MCF 10A (cell line): Measurements from ENCODE around the gene PAPSS2. TPM values are rescaled to one million over a fixed set of nuclear protein-coding genes. Genes with fewer than 3 reads are reported as not detected.

Experiments used
- BruUV-seq: library from RNA; stranded (reverse); fragments of 400-500 nt; replicated peaks from 2 replicates; lab custom pipeline; 2021; lab: Mats Ljungman, UMichigan
- CTCF ChIA-PET: fragments of 300-600 bp; sonication (Branson Sonifier 250); formaldehyde crosslinking; extraction: SDS; loops from one replicate; lab custom pipeline; 2021; ENCODE audit warnings: antibody characterized with exemption, inconsistent platforms; lab: Yijun Ruan, JAX
- POLR2A ChIA-PET: fragments of 300-600, 350-650 bp; sonication (Branson Sonifier 250); formaldehyde crosslinking; extraction: SDS; loops from one replicate; lab custom pipeline; 2020; ENCODE audit warnings: antibody characterized with exemption, inconsistent platforms; lab: Yijun Ruan, JAX
- DNase-seq: peaks from one replicate; pipeline ENCODE4 v3.0.0-alpha.2; 2018; ENCODE audit not compliant: unreplicated experiment
- H3K27ac Mint-ChIP-seq: one replicate; pipeline ENCODE4 v1.8.0; 2022; ENCODE audit warnings: mild to moderate bottlenecking, low read depth, mixed read lengths; ENCODE audit not compliant: unreplicated experiment
- H3K27me3 Mint-ChIP-seq: one replicate; pipeline ENCODE4 v1.8.0; 2022; ENCODE audit warnings: mixed read lengths; ENCODE audit not compliant: insufficient read depth, unreplicated experiment
- H3K36me3 Mint-ChIP-seq: one replicate; pipeline ENCODE4 v1.8.0; 2022; ENCODE audit warnings: mild to moderate bottlenecking, moderate library complexity, mixed read lengths; ENCODE audit not compliant: insufficient read depth, unreplicated experiment
- H3K4me1 Mint-ChIP-seq: one replicate; pipeline ENCODE4 v1.8.0; 2022; ENCODE audit warnings: mixed read lengths; ENCODE audit not compliant: insufficient read depth, unreplicated experiment
- H3K4me3 Mint-ChIP-seq: one replicate; pipeline ENCODE4 v1.8.0; 2022; ENCODE audit warnings: mild to moderate bottlenecking, moderate library complexity, mixed read lengths; ENCODE audit not compliant: unreplicated experiment
- H3K9me3 Mint-ChIP-seq: one replicate; pipeline ENCODE4 v1.8.0; 2022; ENCODE audit warnings: mixed read lengths; ENCODE audit not compliant: unreplicated experiment
- intact Hi-C: fragments of 100-400 bp; cut with micrococcal nuclease; formaldehyde crosslinking; loops from 2 replicates; pipeline ENCODE4 v1.14.1; 2022
- total RNA-seq: library from RNA; stranded (reverse); gene quantifications from 2 replicates; pipeline ENCODE4 v1.2.3, GENCODE V29; 2022
- TF ChIP-seq, protein P1 (sequence below): fragments of 200-600 bp; IDR thresholded peaks from one replicate; pipeline ENCODE4 v1.8.0; 2022; ENCODE audit warnings: antibody characterized with exemption, mild to moderate bottlenecking; ENCODE audit not compliant: unreplicated experiment

PAPSS2 gene
- total RNA-seq, 1 experiment from 2014 or later = 1.0 TPM

DNA sequence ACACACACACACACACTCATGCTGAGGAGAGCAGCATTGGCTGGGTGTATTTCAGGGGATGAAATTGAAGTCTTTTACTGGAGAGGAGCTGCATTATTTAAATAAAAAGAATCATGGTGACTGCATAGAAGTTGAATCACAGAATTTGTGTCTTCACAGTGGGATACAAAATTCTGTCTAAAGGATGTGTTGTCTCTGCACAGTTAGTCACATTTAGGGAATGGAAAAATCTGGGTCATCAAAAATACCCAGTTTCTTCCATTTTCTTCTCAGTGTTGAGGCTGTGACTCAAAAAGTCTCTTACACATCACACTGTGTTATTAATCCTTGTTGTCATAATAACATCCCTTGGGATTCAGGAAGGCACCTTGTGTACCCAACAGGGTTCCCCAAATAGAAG lies 10.9 kb downstream of the PAPSS2 start:
- TF ChIP-seq, protein P1, sequence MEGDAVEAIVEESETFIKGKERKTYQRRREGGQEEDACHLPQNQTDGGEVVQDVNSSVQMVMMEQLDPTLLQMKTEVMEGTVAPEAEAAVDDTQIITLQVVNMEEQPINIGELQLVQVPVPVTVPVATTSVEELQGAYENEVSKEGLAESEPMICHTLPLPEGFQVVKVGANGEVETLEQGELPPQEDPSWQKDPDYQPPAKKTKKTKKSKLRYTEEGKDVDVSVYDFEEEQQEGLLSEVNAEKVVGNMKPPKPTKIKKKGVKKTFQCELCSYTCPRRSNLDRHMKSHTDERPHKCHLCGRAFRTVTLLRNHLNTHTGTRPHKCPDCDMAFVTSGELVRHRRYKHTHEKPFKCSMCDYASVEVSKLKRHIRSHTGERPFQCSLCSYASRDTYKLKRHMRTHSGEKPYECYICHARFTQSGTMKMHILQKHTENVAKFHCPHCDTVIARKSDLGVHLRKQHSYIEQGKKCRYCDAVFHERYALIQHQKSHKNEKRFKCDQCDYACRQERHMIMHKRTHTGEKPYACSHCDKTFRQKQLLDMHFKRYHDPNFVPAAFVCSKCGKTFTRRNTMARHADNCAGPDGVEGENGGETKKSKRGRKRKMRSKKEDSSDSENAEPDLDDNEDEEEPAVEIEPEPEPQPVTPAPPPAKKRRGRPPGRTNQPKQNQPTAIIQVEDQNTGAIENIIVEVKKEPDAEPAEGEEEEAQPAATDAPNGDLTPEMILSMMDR = no peak
- Mint-ChIP-seq H3K9me3 (no peaks in the 10 kb centered on the region), H3K27me3 (no peaks in the 10 kb centered on the region), H3K36me3 (no peaks in the 10 kb centered on the region), H3K4me1 (no peaks in the 10 kb centered on the region), H3K4me3 (no peak overlapping the region), H3K27ac (no peak overlapping the region)
- BruUV-seq = no TSS peak
- no peak for DNase-seq
- CTCF ChIA-PET = interaction anchor here (0.6 kb wide), 1 partner anchor 10 kb away, joined by 3 read pairs; no protein-coding TSS in a partner anchor
- intact Hi-C loops = no loop called here
- POLR2A ChIA-PET = interaction anchor here (0.7 kb wide), 2 partner anchors 31 to 87 kb away, joined by 3 read pairs; no protein-coding TSS in a partner anchor

DNA sequence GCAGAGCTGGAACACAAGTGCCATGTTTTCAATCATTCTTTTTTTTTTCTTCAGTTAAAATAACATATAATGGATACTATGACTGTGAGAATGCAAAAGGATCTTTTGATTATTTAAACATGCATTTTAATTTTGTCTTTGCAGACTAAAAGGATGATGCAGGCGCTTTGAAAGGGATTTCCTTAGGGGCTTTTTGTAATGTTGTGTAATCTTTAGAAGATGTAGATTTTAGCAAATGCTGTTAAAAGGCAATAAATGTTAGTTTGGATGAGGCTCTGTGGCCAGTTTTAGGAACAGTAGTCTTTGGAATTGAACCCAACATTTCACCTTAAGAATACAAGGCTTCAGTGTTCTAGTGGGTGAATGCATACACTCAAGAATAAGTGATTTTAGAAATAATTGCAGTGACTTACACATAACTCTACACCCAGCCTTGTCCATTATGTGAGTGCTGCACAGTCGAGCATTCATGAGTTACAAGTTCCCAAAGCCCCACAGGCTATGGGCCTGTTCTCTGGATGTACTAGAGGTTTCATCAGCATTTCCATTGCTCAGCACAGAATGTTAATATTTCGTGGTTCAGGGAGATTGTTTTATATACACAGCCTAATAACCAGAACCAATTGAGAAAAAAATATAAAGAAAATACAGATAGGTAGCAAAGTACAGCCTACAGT lies 11.6 kb downstream of the PAPSS2 start:
- no peak for DNase-seq
- Mint-ChIP-seq H3K4me3 (no peak overlapping the region), H3K9me3 (no peaks in the 10 kb centered on the region), H3K27ac (no peak overlapping the region), H3K27me3 (no peaks in the 10 kb centered on the region), H3K4me1 (no peaks in the 10 kb centered on the region), H3K36me3 (no peaks in the 10 kb centered on the region)
- BruUV-seq = no TSS peak
- TF ChIP-seq, protein P1 = no peak
- CTCF ChIA-PET = no interaction called here
- intact Hi-C loops = no loop called here
- POLR2A ChIA-PET = interaction anchor here (0.7 kb wide), 1 partner anchor 30 kb away, joined by 3 read pairs; no protein-coding TSS in a partner anchor

DNA sequence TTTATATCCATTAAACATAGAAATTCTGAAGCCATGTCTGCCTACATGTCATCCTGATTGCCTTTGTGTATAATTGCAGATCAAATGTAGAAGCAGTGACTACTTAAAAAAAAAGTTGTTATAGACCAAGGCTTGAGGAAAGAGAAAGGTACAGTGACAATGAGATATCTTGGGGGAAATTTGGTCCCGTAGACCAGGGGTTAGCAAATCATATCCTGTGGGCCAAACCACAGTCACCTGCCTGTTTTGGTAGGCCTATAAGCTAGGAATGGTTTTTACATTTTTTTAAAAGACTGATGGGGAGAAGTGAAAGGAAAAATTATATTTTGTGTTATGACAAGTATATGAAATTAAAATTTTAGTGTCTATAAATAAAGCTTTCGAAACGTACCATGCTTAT lies 12.9 kb downstream of the PAPSS2 start:
- CTCF ChIA-PET = interaction anchor here (0.9 to 1.2 kb wide), 2 partner anchors 12 to 60 kb away, joined by 3 to 4 read pairs; no protein-coding TSS in a partner anchor
- Mint-ChIP-seq H3K27ac (no peak overlapping the region), H3K9me3 (no peaks in the 10 kb centered on the region), H3K36me3 (no peaks in the 10 kb centered on the region), H3K27me3 (no peaks in the 10 kb centered on the region), H3K4me1 (no peaks in the 10 kb centered on the region), H3K4me3 (no peak overlapping the region)
- TF ChIP-seq, protein P1 = no peak
- no TSS peak for BruUV-seq
- no peak for DNase-seq
- POLR2A ChIA-PET = no interaction called here
- intact Hi-C loops = no loop called here

DNA sequence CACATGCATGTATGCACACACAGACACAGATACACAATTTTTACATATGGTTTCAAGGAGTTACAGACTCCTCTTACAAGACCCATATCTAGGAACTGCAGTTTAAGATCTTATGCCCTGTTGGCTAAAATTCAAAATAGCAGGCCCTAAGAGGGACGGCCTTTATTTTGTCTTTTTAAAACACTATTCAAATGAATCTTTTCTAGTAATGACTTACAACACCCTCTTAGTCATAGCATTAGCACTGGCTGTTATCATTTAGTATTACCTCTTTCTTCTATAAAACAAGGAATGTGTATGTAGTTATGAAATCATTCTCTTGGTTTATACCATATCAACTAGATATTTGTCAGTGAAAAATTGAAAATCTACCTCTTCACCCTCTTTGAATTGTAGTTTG lies 15.3 kb downstream of the PAPSS2 start:
- H3K4me3 Mint-ChIP-seq = no peak overlapping the region
- no TSS peak for BruUV-seq
- no peaks in the 10 kb centered on the region for H3K36me3 Mint-ChIP-seq
- H3K4me1 Mint-ChIP-seq = no peaks in the 10 kb centered on the region
- ChIA-PET POLR2A (interaction anchor here (1.1 kb wide), 1 partner anchor 10 kb away, joined by 3 read pairs; no protein-coding TSS in a partner anchor), CTCF (interaction anchor here (2.9 kb wide), 1 partner anchor 60 kb away, joined by 10 read pairs; no protein-coding TSS in a partner anchor)
- TF ChIP-seq, protein P1 = no peak
- H3K27ac Mint-ChIP-seq = no peak overlapping the region
- intact Hi-C loops = no loop called here
- H3K27me3 Mint-ChIP-seq = no peaks in the 10 kb centered on the region
- H3K9me3 Mint-ChIP-seq = no peaks in the 10 kb centered on the region
- DNase-seq = no peak
